ENCODE measurements around the gene SFTPA2.
"Not testable (repeated sequence)": the region's sequence is repeated elsewhere in the genome, so short reads cannot be mapped to it uniquely, and the experiment has no call there.

Gene SFTPA2

GRCh38 chr10:79556961-79557360 lies 3.2 kb downstream of the SFTPA2 start:
- not testable (repeated sequence) for DNase-seq

- DNase-seq = no peak
These were observed 4.6 kb downstream of the SFTPA2 start for GRCh38 chr10:79555354-79556309.

GRCh38 chr10:79552143-79552542 lies 8.1 kb downstream of the SFTPA2 start:
- no peak for DNase-seq

- no peak for DNase-seq
These were observed 12.2 kb downstream of the SFTPA2 start for GRCh38 chr10:79547973-79548372.

GRCh38 chr10:79547128-79547527 lies 13.1 kb downstream of the SFTPA2 start:
- not testable (repeated sequence) for DNase-seq

GRCh38 chr10:79544926-79545659 lies 15.1 kb downstream of the SFTPA2 start:
- DNase-seq = not testable (repeated sequence)

- not testable (repeated sequence) for DNase-seq
These were observed 15.8 kb downstream of the SFTPA2 start for GRCh38 chr10:79544408-79544807.

GRCh38 chr10:79542626-79543025 lies 17.6 kb downstream of the SFTPA2 start:
- no peak for DNase-seq

- DNase-seq = not testable (repeated sequence)
These were observed 19.3 kb downstream of the SFTPA2 start for GRCh38 chr10:79540930-79541329.

- DNase-seq = not testable (repeated sequence)
These were observed 21.9 kb downstream of the SFTPA2 start for GRCh38 chr10:79538311-79538710.

GRCh38 chr10:79533903-79534175 lies 26.4 kb downstream of the SFTPA2 start:
- not testable (repeated sequence) for DNase-seq

- DNase-seq = not testable (repeated sequence)
These were observed 26.9 kb downstream of the SFTPA2 start for GRCh38 chr10:79533142-79533902.

- DNase-seq = not testable (repeated sequence)
These were observed 31.9 kb downstream of the SFTPA2 start for GRCh38 chr10:79528261-79528660.

GRCh38 chr10:79525049-79525710 lies 35.0 kb downstream of the SFTPA2 start:
- DNase-seq = not testable (repeated sequence)

GRCh38 chr10:79523157-79523853 lies 36.9 kb downstream of the SFTPA2 start:
- DNase-seq = not testable (repeated sequence)

- not testable (repeated sequence) for DNase-seq
These were observed 37.7 kb downstream of the SFTPA2 start for GRCh38 chr10:79522464-79522863.

- DNase-seq = not testable (repeated sequence)
These were observed 38.5 kb downstream of the SFTPA2 start for GRCh38 chr10:79521751-79522150.

GRCh38 chr10:79517567-79517966 lies 42.6 kb downstream of the SFTPA2 start:
- not testable (repeated sequence) for DNase-seq

GRCh38 chr10:79516532-79517205 lies 43.5 kb downstream of the SFTPA2 start:
- not testable (repeated sequence) for DNase-seq

- not testable (repeated sequence) for DNase-seq
These were observed 48.2 kb downstream of the SFTPA2 start, which contains the start of gene EIF5AL1 for GRCh38 chr10:79511891-79512583. Gene EIF5AL1, plus strand, starts transcription at chr10:79512533. Its CDS starts 117 bp downstream, at chr10:79512650.

Measured in stimulated activated CD4-positive, alpha-beta T cell treated with anti-CD3 and anti-CD28 coated beads, Interleukin-15, amount 100 ng/mL, for 24 hours (primary cell).